Pancreas (tissue), 10 donors: ENCODE results near the gene RPL31. TPM values are rescaled to one million over a fixed set of nuclear protein-coding genes. Genes with fewer than 3 reads are reported as not detected.
A peak's percentile ranks its signal among the peaks of the same experiment; 100 is the strongest.

Experiments
- ATAC-seq, 4 donors: fragments of 200-7000 bp; cut with Tn5 transposase; one replicate each; pipeline versions ENCODE4 v1.8.0 to v1.9.1; 2020; ENCODE audit warnings: mild to moderate bottlenecking in 4 of 4, moderate library complexity in 4 of 4
- DNase-seq, 6 donors: peaks; one replicate each; pipeline ENCODE4 v3.0.0-alpha.2; 2020
- FAIRE-seq: peaks from 2 replicates; lab custom pipeline; 2012; peaks lifted over from hg19 to GRCh38; lab: Jason Lieb, UNC
- H3K27ac ChIP-seq, 4 donors: fragments of 200-600 bp; sonication (generic); 1 replicate in 3 of 4; 2 replicates in 1 of 4; pipeline versions ENCODE4 v1.5.0 to v1.8.0; 2020
- H3K27me3 ChIP-seq, 4 donors: fragments of 200-600 bp; one replicate each; pipeline ENCODE4 v1.8.0; 2021
- H3K36me3 ChIP-seq, 3 donors: fragments of 200-600 bp; sonication (generic) in 1 of 3; one replicate each; pipeline versions ENCODE4 v1.5.0 to v1.8.0; 2020 to 2021
- H3K4me1 ChIP-seq, 3 donors: fragments of 200-600 bp; one replicate each; pipeline ENCODE4 v1.8.0; 2021
- H3K4me3 ChIP-seq, 4 donors: fragments of 200-600 bp; sonication (generic) in 2 of 4; one replicate each; pipeline versions ENCODE4 v1.5.0 to v1.8.0; 2020 to 2021
- H3K9me3 ChIP-seq, 4 donors: fragments of 200-600 bp; one replicate each; pipeline ENCODE4 v1.8.0; 2021
- CTCF ChIP-seq, 4 donors: fragments of 200-600 bp; sonication (generic) in 3 of 4; IDR thresholded peaks; one replicate each; pipeline versions ENCODE4 v1.5.0 to v1.8.0; 2021; ENCODE audit warnings: antibody characterized with exemption in 4 of 4
- WGBS, 2 donors: extraction: QIAGEN DNeasy Blood & Tissue Kit; methylation state at CpG; one replicate each; pipeline ENCODE4 v1.1.7; 2013; 5-methylcytosine and 5-hydroxymethylcytosine counted together
- intact Hi-C, 3 donors: fragments of 100-400 bp; cut with DNase I; formaldehyde crosslinking; loops; one replicate each; pipeline versions ENCODE4 v1.11.1 to v1.14.2; 2022
- polyA plus RNA-seq, 2 donors: library from polyadenylated mRNA; stranded (reverse); fragments of 200-250 nt; gene quantifications; one replicate each; pipeline ENCODE4 v1.2.3, GENCODE V29; 2013
- total RNA-seq, 6 donors: library from RNA; stranded (reverse); fragmentation: NEBNext Ultra II Directional in 4 of 6; extraction: Animal tissue kit (Norgen Biotek cat#: 25700) in 4 of 6; gene quantifications; one replicate each; pipeline versions ENCODE4 v1.2.1 to v1.2.4, GENCODE V29; 2021 to 2023
- donor health status: healthy with polysubstance abuse.
- donor health status: DM: no; HTN: no; CAD: no; lungs with moderate emphysema.
- donor health status: DM: no; HTN: no; CAD: no.
- donor health status: control.
- donor health status: control.
- donor health status: Bipolar disorder and iron deficiency.
- donor health status: DM: yes; HTN: yes; CAD: no.
- donor health status: DM: no; HTN: no; CAD: no.
- donor health status: DM: no; HTN: no; CAD: no.
- donor health status: DM: yes; HTN: yes; CAD: no.

The RPL31 gene
- total and polyA plus RNA-seq, 8 donors, result 583 to 3,410 (median 959) TPM

DNA sequence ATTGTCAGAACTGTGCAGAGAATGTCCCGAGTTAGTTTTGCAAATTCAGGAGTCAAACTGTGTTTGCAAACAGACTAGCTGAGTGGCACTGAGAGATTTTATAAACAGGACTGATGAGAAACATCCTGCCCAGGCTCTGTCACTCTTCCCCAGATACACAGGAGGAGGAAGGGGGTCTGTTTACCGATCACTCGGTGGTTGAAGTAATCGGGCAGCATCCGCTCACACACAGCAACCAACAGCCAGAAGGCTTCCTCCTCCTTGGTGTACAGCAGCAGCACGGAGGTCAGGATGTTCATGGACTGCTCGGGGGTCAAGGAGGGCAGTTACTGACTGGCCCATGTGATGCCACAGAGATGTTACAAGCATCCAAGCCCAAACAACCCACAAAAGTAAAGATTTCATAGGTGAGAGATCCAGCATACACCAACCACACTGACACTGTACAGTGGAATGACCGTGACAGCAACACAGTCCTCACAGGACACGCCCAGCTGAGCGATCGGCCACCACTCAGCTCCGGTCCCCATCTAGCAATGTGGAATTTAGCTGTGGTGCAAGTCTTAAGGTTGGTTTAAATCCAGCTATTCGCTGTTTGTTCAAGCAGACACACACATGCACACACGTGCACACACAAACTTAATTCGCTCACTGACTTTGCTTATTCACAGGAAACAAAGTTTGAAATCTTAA is 30.1 kb downstream of the RPL31 start:
- Histone ChIP-seq H3K36me3 (peaks cover 0 to 74% (median 23%) of the 10 kb centered on the region in 3 donors), H3K4me3 (no peak overlapping the region), H3K9me3 (no peaks in the 10 kb centered on the region), H3K4me1 (no peaks in the 10 kb centered on the region), H3K27ac (no peak overlapping the region), H3K27me3 (no peaks in the 10 kb centered on the region)
- 90 to 91% methylated on average over 15 of the region's 15 CpGs for WGBS, 2 donors
- TF ChIP-seq CTCF (IDR thresholded peaks at IDR 0.05), result no peak
- ATAC-seq (no peak), FAIRE-seq (no peak), DNase-seq (no peak)
- intact Hi-C loops, result loop anchor here in 2 of 3 donors (10.0 kb wide), 2 partner anchors 113 to 173 kb away; no protein-coding TSS in a partner anchor

- peak in 3 of 4 donors; percentile 17 to 30 (median 19) for TF ChIP-seq CTCF (IDR thresholded peaks at IDR 0.05)
- Histone ChIP-seq H3K27me3 (no peaks in the 10 kb centered on the region), H3K4me3 (no peak overlapping the region), H3K4me1 (no peaks in the 10 kb centered on the region), H3K36me3 (peaks cover 0 to 83% (median 38%) of the 10 kb centered on the region in 3 donors), H3K9me3 (no peaks in the 10 kb centered on the region), H3K27ac (no peak overlapping the region)
- FAIRE-seq (no peak), DNase-seq (no peak), ATAC-seq (peak in 1 of 4 donors; percentile 45)
- WGBS, 2 donors, result 67 to 70% methylated on average over 2 of the region's 2 CpGs
- intact Hi-C loops, result loop anchor here in 2 of 3 donors (5.0 to 10.0 kb wide), 3 partner anchors 108 to 168 kb away; partner anchors contain the start of gene TBC1D8 (in 1 of the 2)
Measured at GRCh38 chr2:101036562-101036961, 34.5 kb downstream of the RPL31 start.

- no peak for DNase-seq
Measured at GRCh38 chr2:101037161-101037755, 35.2 kb downstream of the RPL31 start.

GRCh38 chr2:101038455-101039255 is 36.6 kb downstream of the RPL31 start:
- Histone ChIP-seq H3K4me3 (no peak overlapping the region), H3K36me3 (peaks cover 0 to 65% (median 29%) of the 10 kb centered on the region in 3 donors), H3K27me3 (no peaks in the 10 kb centered on the region), H3K27ac (no peak overlapping the region), H3K9me3 (no peaks in the 10 kb centered on the region), H3K4me1 (no peaks in the 10 kb centered on the region)
- no peak for FAIRE-seq
- ATAC-seq, result peak in 3 of 4 donors; percentile 50 to 62 (median 58)
- 84 to 88% methylated on average over 21 of the region's 21 CpGs for WGBS, 2 donors
- TF ChIP-seq CTCF (IDR thresholded peaks at IDR 0.05), result peak in 3 of 4 donors; percentile 20 to 36 (median 25)
- intact Hi-C loops, result loop anchor here in 2 of 3 donors (5.0 to 10.0 kb wide), 3 partner anchors 106 to 166 kb away; partner anchors contain the start of gene TBC1D8 (in 1 of the 2)
- DNase-seq, result peak in 1 of 6 donors; percentile 44

More at GRCh38 chr2:101037161-101037755, 35.2 kb downstream of the RPL31 start:
- peaks cover 0 to 78% (median 31%) of the 10 kb centered on the region in 3 donors for H3K36me3 ChIP-seq
- H3K27ac ChIP-seq, result no peak overlapping the region
- WGBS, 2 donors, result 92 to 93% methylated on average over 19 of the region's 19 CpGs
- no peaks in the 10 kb centered on the region for H3K9me3 ChIP-seq
- H3K4me1 ChIP-seq, result no peaks in the 10 kb centered on the region
- ATAC-seq (no peak), FAIRE-seq (no peak)
- no peak overlapping the region for H3K4me3 ChIP-seq
- TF ChIP-seq CTCF (IDR thresholded peaks at IDR 0.05), result no peak
- H3K27me3 ChIP-seq, result no peaks in the 10 kb centered on the region
- intact Hi-C loops, result loop anchor here in 2 of 3 donors (5.0 to 10.0 kb wide), 3 partner anchors 108 to 168 kb away; partner anchors contain the start of gene TBC1D8 (in 1 of the 2)
